ENCODE measurements around the gene BPIFB1. TPM values are rescaled to one million over a fixed set of nuclear protein-coding genes. Genes with fewer than 3 reads are reported as not detected.
A peak's percentile ranks its signal among the peaks of the same experiment; 100 is the strongest.

Gene BPIFB1
- total and polyA plus RNA-seq, 2 of the 13 experiments (the other 11 are each of a cell fraction or from before 2014, with no cell fraction given): 0.82 to 4.4 TPM

GRCh38 chr20:33337531-33338165 is 54.6 kb downstream of the BPIFB1 start (continued):
- TF ChIP-seq DZIP1 (CRISPR knock-in tag; IDR thresholded peaks at IDR 0.05): no peak

- Histone ChIP-seq H3K27ac (ENCODE audit: extremely low read length, insufficient read depth, low read length) (no peak overlapping the region), H3K4me1 (ENCODE audit: insufficient read depth, low read length) (peaks cover 66% of the 10 kb centered on the region), H3K27me3 (ENCODE audit: control insufficient read depth in 1 of 2, insufficient read depth in 2 of 2, low read length in 2 of 2) (peaks cover 0 to 6% of the 10 kb centered on the region in 2 experiments; a peak in 1 of 5 replicates), H3K36me3 (replicated peaks in 1 of 2; ENCODE audit: control insufficient read depth in 1 of 2, insufficient read depth in 2 of 2, low read length in 2 of 2) (no peaks in the 10 kb centered on the region), H3K9me3 (ENCODE audit: low read length) (no peaks in the 10 kb centered on the region), H2AFZ (ENCODE audit: low read length) (no peak overlapping the region), H3K9ac (ENCODE audit: insufficient read depth, low read depth, low read length) (peak overlapping the region; percentile 17; the same call in 1 of the 2 replicates), H3K79me2 (ENCODE audit: insufficient read depth, low read length) (no peaks in the 10 kb centered on the region), H3K4me2 (ENCODE audit: low read depth, low read length) (peak overlapping the region; percentile 59), H4K20me1 (ENCODE audit: insufficient read depth, low read length) (no peaks in the 10 kb centered on the region), H3K4me3 (replicated peaks in 1 of 3; ENCODE audit: insufficient read depth in 1 of 3, low read depth in 2 of 3, low read length in 3 of 3) (peak overlapping the region in 2 of 3 experiments; percentile 0 to 17; a peak in 1 of 6 replicates)
- WGBS (ENCODE audit: low lambda C conversion rate): 70% methylated on average over 5 of the region's 5 CpGs
- intact Hi-C loops (cut with micrococcal nuclease; ENCODE audit: unreplicated experiment): loop anchor here (2.0 kb wide), 1 partner anchor 18 kb away; no protein-coding TSS in a partner anchor
- POLR2A ChIA-PET: interaction anchor here (1.0 kb wide), 1 partner anchor 35 kb away, joined by 3 read pairs; no protein-coding TSS in a partner anchor
- no TSS peak for BruUV-seq (replicated peaks)
- no peak for FAIRE-seq
- no peak for ATAC-seq
- in situ Hi-C loops (cut with HindIII; ENCODE audit: extremely low pct_ligation_motif_present, low pct_unique_long_range_greater_than_20kb): no loop called here
- CTCF ChIA-PET (ENCODE audit: low intra/inter-chr PET ratio, low total read pairs): no interaction called here
- DNase-seq (ENCODE audit: low spot score): no peak
- 0 out of 2 replicates have a peak, but pooled peaks have one; percentile 1 for TF ChIP-seq THRA (CRISPR knock-in tag; IDR thresholded peaks at IDR 0.05; ENCODE audit: borderline replicate concordance)
- TF ChIP-seq ZNF879 (CRISPR knock-in tag; IDR thresholded peaks at IDR 0.05): no peak
- TF ChIP-seq ZNF614 (CRISPR knock-in tag; IDR thresholded peaks at IDR 0.05; ENCODE audit: borderline replicate concordance): peak; percentile 5; the same call in 1 of the 2 replicates
- peak in 1 of 2 experiments; percentile 84; a peak in 3 of 4 replicates for TF ChIP-seq ATF4 (CRISPR knock-in tag; IDR thresholded peaks at IDR 0.05)
- TF ChIP-seq ZNF546 (CRISPR knock-in tag; conservative IDR thresholded peaks at IDR 0.05): no peak
- TF ChIP-seq DBP (CRISPR knock-in tag; IDR thresholded peaks at IDR 0.05; ENCODE audit: not compliant biosample characterization): no peak
- TF ChIP-seq FOXA1 (IDR thresholded peaks at IDR 0.05): no peak
- no peak for TF ChIP-seq FOXA1 (CRISPR knock-in tag; IDR thresholded peaks at IDR 0.05)
- TF ChIP-seq TOPORS (CRISPR knock-in tag; IDR thresholded peaks at IDR 0.05): no peak
- TF ChIP-seq MAX (IDR thresholded peaks at IDR 0.05): no peak
- TF ChIP-seq ATF7-NPFF (CRISPR knock-in tag; IDR thresholded peaks at IDR 0.05; ENCODE audit: low read depth): no peak
- TF ChIP-seq ZNF639 (CRISPR knock-in tag; conservative IDR thresholded peaks at IDR 0.05): no peak
Observed at GRCh38 chr20:33338467-33339258, 55.6 kb downstream of the BPIFB1 start.

Data from HepG2 (cell line).